HG03066 (cell line): Measurements from ENCODE around the gene MXD1.

Source experiments
- ATAC-seq: cut with Tn5 transposase; IDR thresholded peaks from one replicate; pipeline ENCODE4 v1.9.1; 2021; ENCODE audit warnings: low read depth; ENCODE audit not compliant: unreplicated experiment

Gene MXD1

GRCh38 chr2:69975136-69975852 lies 60.4 kb downstream of the MXD1 start:
- no peak for ATAC-seq

DNA sequence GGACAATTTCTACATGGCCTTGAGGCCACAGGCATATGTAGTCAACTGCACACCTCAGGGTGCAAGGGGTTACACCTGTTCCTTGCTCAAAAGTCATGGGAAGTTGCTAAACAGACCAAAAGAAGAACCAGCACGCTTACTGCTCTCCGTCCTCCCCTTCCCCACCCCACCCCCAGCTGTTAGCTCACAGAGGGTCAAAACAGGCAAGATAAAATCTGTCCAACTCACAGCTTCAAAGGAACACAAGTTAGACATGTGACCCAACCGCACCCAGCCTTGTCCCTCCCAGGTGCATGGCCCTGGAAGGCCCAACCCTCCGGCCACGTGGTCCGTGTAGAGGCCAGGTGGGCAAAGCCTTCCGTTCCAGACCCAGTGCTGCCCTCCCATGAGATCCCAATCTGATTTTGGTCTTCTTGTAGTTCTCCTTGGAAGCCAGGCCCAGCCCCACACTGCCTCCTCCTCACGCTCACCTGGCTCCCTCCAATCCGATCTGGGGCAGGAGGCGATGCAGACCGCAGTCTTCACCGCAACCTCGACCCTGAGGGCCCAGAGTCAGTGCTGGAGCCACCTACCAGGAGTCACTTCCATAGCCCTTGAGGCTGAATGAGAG lies 61.0 kb downstream of the MXD1 start:
- ATAC-seq = no peak

DNA sequence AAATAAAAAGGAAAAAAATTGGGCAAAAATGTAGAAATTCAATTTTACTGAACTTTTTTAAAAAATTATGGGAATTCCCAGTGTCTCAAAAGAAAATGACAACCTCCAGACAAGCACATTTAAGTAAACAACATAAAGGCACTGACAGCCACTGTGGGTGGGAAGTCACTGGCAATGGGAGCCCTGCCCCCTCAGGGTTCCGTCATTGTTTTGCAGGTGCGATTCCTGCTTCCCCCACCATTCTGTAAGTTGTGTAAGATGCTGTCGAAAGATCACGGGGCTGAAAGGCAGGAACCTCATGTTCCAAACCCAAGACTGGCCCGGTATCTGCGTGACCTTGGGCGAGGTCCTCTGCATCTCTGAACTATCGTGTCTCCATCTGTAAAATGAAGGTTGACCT lies 62.3 kb downstream of the MXD1 start:
- ATAC-seq = no peak

DNA sequence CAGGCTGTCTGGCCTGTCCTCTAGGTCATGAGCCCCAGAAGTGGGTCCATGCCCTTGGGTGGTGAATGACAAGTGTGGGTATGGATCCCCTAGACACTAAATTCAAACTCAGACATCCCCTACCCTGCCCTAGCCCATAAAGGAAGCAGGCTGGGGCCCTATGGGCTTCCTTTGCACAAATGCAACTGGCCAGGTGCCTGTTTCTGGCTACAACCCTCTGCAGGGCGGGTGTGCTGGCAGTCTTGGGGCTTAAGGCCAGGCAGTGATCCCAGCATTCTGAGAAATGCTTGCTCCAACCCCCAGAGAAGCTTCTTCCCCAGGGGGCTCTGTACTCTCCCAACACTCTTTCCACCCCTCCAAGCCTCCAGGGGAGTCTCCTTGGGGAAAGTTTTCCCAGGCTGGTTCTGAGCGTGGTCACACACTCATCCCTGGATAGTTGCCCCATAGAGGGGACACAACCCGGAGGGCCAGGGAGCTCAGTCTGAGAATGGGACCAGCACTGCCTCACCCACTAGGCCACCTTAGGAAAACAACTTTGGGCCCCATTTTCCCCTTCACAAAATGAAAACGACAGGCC lies 63.1 kb downstream of the MXD1 start:
- no peak for ATAC-seq

GRCh38 chr2:69979902-69980807 lies 65.2 kb downstream of the MXD1 start:
- no peak for ATAC-seq

DNA sequence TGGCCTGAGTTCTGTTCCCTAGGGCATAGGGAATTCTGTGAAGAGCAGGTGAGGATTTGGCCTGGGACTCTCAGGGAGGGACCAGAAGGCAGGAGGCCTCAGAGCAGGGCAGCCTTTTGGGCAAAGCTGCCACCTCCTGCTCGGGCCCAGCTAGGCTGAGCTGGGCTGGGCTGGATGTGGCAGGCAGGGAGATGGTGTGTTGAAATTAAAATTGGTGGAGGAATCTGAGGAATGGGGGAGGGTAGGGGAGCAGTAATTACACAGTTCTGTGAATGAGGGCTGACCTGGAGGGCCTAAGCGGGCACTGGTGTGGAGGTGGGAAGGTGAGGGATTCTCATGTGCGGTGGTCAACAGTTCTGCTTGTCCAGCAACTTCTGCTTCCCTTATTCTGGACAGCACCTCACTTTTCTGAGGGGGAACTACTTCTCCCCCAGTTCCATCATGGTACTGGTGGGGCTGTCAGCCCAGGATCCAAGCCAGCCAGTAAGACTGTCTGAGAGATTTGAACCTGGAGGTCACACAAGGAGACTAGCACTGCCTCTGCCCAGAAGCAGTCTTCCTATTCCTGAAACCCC lies 68.6 kb downstream of the MXD1 start:
- ATAC-seq = no peak

DNA sequence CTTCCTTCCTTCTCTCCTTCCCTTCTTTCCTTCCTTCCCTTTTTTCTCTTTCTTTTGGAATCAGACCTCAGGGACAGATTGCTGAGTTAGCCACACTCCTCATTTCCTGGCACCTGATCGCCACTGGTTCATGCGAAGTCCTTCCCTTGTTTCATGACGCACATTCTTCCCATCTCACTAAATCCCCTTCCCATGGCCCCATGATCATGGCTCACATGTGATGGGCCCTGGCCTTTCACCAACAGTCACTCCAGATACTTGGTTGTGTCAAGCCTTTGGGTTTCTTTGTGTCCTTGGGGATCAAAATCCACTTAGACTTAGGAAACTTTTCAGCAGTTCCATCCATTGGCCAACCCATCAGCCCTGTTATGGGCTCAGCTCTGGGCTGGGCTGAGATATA lies 70.3 kb downstream of the MXD1 start:
- ATAC-seq = no peak

DNA sequence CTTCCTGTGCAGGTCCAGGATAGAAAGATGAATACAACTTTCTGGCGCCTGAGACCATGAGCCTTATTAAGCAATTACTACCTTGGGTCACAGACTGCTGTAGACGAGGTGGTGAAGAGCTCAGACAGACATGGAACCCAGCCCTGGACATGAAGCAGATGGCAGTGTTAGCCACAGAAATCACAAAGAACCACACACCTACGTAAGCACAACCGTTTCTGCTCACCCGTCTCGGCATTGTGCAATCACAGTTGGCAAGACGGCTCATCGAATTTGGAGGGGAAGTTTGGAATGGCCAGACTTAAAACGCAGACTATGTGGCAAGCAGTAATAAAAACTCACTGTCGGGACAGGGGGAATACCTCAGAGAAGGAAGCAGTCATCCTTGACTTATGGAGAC lies 70.8 kb downstream of the MXD1 start:
- no peak for ATAC-seq

DNA sequence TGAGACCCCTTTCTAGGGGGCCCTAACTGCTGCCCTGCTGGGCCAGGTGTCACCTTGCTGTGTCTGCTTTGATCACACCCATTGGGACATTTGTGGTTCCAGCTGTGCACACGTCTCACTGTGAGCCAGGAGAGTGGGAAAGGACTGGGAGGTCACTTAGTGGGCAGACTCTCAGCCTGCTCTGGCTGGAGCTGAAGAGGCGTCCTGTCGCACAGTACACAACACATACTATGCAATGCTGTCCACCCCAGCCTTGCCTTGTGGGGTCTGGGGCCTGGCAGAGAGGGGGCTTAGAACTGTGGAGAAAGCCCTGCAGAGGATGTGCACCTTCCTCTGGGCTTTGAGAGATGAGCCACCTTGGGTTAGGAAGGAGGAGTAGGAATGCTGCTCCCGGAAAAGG lies 71.8 kb downstream of the MXD1 start:
- no peak for ATAC-seq

GRCh38 chr2:69988086-69988635 lies 73.3 kb downstream of the MXD1 start:
- ATAC-seq = no peak

DNA sequence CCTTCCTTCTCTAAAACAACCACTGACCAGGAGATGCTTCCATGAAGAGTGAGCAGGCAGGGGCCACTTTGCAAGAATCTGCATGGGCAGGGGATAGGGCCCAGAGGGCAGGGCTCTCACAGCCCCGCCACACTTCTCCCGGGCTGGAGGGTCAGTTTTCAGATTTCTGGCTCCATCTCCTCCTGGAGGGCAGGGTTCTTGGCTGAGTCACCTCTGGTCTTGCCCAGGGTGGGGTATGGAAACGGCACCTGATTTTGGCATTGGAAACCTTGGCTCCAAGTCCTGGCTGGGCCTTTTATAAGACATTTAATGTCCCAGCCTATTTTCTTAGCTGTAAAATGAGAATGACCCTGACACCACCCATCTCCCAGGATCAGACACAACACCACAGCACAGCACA lies 74.1 kb downstream of the MXD1 start:
- no peak for ATAC-seq

DNA sequence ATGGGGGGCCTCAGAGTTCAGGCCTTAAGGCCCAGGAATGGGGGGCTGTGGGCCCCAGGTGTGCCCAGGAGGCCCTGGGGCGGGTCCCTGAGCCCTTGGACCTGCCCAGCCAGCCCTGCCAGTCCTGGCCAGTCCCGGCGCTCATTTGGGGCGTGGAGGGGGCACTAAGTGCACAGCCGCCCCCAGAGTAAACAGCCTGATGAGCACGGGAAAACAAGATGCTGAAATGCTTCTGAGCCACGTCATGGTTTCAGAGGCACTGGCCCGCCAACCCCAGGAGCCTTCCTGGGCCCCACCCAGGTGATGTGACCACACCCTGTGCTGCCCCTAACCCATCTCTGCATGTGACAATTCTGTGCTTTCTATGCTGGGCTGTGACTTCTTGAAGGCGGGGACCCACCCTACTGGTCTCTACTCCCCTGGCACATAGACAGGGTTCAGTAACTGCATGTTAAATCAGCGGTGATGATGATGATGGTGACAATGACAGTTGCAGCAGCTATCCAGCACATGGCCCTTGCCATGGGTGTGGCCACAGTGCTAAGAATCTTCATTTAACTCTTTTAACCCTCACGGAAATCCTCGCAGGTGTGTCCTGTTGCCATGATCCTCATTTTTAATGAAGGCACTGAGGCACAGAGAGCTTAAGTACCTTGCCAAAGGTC lies 74.7 kb downstream of the MXD1 start:
- no peak for ATAC-seq
